ENCODE measurements around the gene IGSF3. TPM values are rescaled to one million over a fixed set of nuclear protein-coding genes. Genes with fewer than 3 reads are reported as not detected.
A peak's percentile ranks its signal among the peaks of the same experiment; 100 is the strongest.

Gene IGSF3
- total RNA-seq, 1 donor from 2014 or later = 19.9 TPM

GRCh38 chr1:116580446-116581322 lies 86.8 kb downstream of the IGSF3 start:
- intact Hi-C loops (cut with micrococcal nuclease) = no loop called here
- H3K4me1 ChIP-seq = peaks cover 26% of the 10 kb centered on the region
- no peak overlapping the region for H3K27ac ChIP-seq (replicated peaks)
- no peaks in the 10 kb centered on the region for H3K9me3 ChIP-seq (replicated peaks)
- peaks cover 24% of the 10 kb centered on the region for H3K36me3 ChIP-seq
- DNase-seq = no peak
- TF ChIP-seq CTCF (IDR thresholded peaks at IDR 0.05; ENCODE audit: borderline replicate concordance) = no peak
- no peaks in the 10 kb centered on the region for H3K27me3 ChIP-seq (ENCODE audit: low read depth)
- no peak overlapping the region for H3K4me3 ChIP-seq

DNA sequence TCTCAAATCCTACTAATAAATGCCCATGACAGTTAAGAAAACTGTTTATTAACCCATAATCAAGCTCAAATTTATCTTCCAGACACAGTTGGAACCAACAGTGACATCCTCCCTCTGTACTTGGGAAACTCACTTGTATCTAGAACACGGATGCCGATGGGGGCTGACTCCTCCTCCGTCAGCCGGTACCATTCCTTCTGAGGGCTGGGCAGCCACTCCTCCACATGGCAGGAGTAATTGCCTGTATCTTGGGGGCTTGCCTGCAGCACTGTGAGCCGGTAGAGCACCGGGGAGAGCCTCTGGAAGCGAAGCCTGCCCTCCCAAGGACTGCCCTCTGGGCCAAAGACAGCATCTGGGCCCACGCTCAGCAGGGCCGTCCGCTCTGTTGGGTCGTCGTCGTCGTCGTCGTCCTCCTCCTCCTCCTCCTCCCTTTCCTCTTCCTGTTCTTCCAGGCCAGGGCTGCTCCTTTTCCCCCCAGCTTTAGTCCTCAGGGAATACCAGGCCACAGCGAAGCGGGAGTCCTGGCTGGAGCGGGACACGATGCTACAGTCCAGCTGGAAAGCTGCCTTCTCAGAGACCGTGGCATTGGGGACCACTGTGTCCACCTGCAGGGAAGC lies 88.2 kb downstream of the IGSF3 start:
- H3K4me3 ChIP-seq = peak overlapping the region; percentile 54
- no peak for TF ChIP-seq CTCF (IDR thresholded peaks at IDR 0.05; ENCODE audit: borderline replicate concordance)
- peaks cover 16% of the 10 kb centered on the region for H3K36me3 ChIP-seq
- peaks cover 36% of the 10 kb centered on the region for H3K4me1 ChIP-seq
- DNase-seq = no peak
- peak overlapping the region; percentile 79 for H3K27ac ChIP-seq (replicated peaks)
- H3K9me3 ChIP-seq (replicated peaks) = no peaks in the 10 kb centered on the region
- intact Hi-C loops (cut with micrococcal nuclease) = loop anchor here (10.0 kb wide), 1 partner anchor 85 kb away; the partner anchor contains the start of gene IGSF3
- H3K27me3 ChIP-seq (ENCODE audit: low read depth) = no peaks in the 10 kb centered on the region

GRCh38 chr1:116578581-116578980 lies 89.0 kb downstream of the IGSF3 start:
- peak overlapping the region; percentile 54 for H3K4me3 ChIP-seq
- intact Hi-C loops (cut with micrococcal nuclease) = loop anchor here (10.0 kb wide), 1 partner anchor 86 kb away; the partner anchor contains the start of gene IGSF3
- peak overlapping the region; percentile 79 for H3K27ac ChIP-seq (replicated peaks)

DNA sequence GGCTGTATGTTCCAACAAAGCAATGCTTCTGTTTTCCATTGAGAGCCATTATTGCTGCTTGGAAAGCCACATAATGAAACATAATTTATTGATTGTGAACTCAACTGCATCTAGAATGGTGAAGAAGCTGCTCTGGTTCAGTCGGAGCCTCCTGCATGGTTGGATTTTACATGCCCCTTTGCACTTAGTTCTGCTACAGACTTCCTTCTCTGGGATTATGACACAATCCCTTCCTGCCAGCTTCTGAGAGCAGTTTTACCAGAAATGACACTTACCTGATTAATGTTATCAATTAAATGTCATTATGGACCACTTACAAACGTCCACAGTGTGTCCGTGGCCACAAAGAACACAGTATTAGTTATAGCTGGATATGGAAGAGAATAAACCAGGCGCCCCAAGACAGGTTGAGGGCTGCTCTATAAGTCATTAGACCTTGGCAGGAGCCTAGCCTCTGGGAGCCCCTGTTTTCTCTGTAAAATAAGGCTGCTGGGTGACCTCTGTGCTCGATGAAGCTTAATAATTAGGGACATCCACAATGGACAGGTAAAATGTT lies 89.7 kb downstream of the IGSF3 start:
- no peak for DNase-seq
- Histone ChIP-seq H3K9me3 (replicated peaks) (no peaks in the 10 kb centered on the region), H3K4me3 (no peak overlapping the region), H3K36me3 (peaks cover 15% of the 10 kb centered on the region), H3K4me1 (peaks cover 51% of the 10 kb centered on the region), H3K27me3 (ENCODE audit: low read depth) (no peaks in the 10 kb centered on the region), H3K27ac (replicated peaks) (no peak overlapping the region)
- intact Hi-C loops (cut with micrococcal nuclease) = loop anchor here (10.0 kb wide), 1 partner anchor 87 kb away; the partner anchor contains the start of gene IGSF3
- no peak for TF ChIP-seq CTCF (IDR thresholded peaks at IDR 0.05; ENCODE audit: borderline replicate concordance)

More at GRCh38 chr1:116578581-116578980, 89.0 kb downstream of the IGSF3 start:
- TF ChIP-seq CTCF (IDR thresholded peaks at IDR 0.05; ENCODE audit: borderline replicate concordance) = no peak
- no peaks in the 10 kb centered on the region for H3K27me3 ChIP-seq (ENCODE audit: low read depth)
- H3K4me1 ChIP-seq = peaks cover 44% of the 10 kb centered on the region
- H3K36me3 ChIP-seq = peaks cover 15% of the 10 kb centered on the region
- no peaks in the 10 kb centered on the region for H3K9me3 ChIP-seq (replicated peaks)
- DNase-seq = no peak

- intact Hi-C loops (cut with micrococcal nuclease) = loop anchor here (10.0 kb wide), 1 partner anchor 90 kb away; the partner anchor contains the start of gene IGSF3
- H3K27me3 ChIP-seq (ENCODE audit: low read depth) = no peaks in the 10 kb centered on the region
- TF ChIP-seq CTCF (IDR thresholded peaks at IDR 0.05; ENCODE audit: borderline replicate concordance) = peak; percentile 93
- no peak overlapping the region for H3K27ac ChIP-seq (replicated peaks)
- no peaks in the 10 kb centered on the region for H3K9me3 ChIP-seq (replicated peaks)
- DNase-seq = peak; percentile 59
- H3K4me1 ChIP-seq = peaks cover 65% of the 10 kb centered on the region
- H3K36me3 ChIP-seq = peaks cover 15% of the 10 kb centered on the region
- no peak overlapping the region for H3K4me3 ChIP-seq
Measured at GRCh38 chr1:116574581-116575291, 92.8 kb downstream of the IGSF3 start.
